Measurements from ENCODE around the gene BRD1. TPM values are rescaled to one million over a fixed set of nuclear protein-coding genes. Genes with fewer than 3 reads are reported as not detected.

Gene BRD1
- 24.8 TPM for polyA plus RNA-seq (2013, experiment 1 of 2; ENCODE audit: insufficient read length)
- 21.0 TPM for polyA plus RNA-seq (2013, experiment 2 of 2; ENCODE audit: insufficient read length)

DNA sequence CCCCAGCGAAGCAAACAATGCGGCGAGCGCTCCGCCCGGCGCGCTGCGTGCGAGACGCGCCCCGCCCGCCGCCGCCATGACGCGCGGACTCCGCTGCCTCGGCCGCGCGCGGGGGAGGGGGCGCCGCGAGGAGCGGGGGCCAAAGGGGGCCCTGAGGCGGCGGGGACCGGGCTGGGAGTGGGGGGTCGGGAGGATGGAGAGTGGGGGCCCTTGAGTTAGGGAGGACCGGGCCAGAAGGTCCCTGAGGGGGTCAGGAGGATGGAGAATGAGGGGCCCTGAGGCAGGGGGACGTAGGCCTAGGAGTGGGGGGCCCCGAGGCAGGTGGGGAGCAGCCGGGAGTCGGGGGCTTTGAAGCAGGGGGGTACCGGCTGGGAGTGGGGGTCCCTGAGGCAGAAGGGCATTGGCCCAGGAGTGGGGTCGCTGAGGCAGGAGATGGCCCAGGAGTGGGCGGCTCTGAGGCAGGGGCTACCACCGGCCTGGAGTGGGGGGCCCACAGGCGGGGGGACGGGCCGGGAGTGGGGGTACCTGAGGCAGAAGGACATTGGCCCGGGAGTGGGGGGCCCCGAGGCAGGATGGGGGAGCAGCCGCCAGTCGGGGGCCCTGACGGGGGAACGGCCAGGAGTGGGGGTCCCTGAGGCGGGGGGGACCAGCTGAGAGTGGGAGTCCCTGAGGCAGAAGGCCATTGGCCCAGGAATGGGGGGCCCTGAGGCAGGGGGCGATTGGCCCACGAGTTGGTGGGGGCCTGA lies at the start of gene BRD1:
TSS of gene BRD1 (minus strand) at position 21 of the 746 bp plus-strand sequence. CDS start 3,556 bp downstream, outside the sequence.
- DNase-seq = peak; percentile 77

GRCh38 chr22:49873228-49873940 lies 45.7 kb upstream of the BRD1 start:
- DNase-seq = no peak

DNA sequence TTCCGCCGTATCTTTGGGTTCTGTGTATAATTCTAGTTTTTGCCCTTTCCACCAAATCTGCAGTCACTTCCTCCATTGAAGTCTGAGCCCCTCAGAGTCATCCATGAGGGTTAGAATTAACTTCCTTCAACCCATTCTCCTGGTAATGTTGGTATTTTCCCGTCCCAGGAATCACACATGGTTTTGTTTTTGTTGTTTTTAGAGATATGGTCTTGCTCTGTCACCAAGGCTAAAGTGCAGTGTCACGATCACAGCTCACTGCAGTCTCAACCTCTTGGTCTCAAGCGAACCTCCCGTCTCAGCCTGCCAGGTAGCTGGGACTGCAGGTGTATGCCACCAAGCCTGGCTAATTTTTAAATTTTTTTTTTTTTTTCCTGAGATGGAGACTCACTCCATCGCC lies 44.7 kb upstream of the BRD1 start:
- DNase-seq = no peak

- DNase-seq = peak; percentile 30
Measured at GRCh38 chr22:49871482-49871881, 43.8 kb upstream of the BRD1 start.

GRCh38 chr22:49869845-49870712 lies 42.4 kb upstream of the BRD1 start:
- DNase-seq = no peak

- DNase-seq = no peak
Measured at GRCh38 chr22:49869086-49869830, 41.6 kb upstream of the BRD1 start.

GRCh38 chr22:49867303-49868265 lies 39.9 kb upstream of the BRD1 start:
- no peak for DNase-seq

- DNase-seq = no peak
Measured at GRCh38 chr22:49866646-49867045, 39.0 kb upstream of the BRD1 start.

DNA sequence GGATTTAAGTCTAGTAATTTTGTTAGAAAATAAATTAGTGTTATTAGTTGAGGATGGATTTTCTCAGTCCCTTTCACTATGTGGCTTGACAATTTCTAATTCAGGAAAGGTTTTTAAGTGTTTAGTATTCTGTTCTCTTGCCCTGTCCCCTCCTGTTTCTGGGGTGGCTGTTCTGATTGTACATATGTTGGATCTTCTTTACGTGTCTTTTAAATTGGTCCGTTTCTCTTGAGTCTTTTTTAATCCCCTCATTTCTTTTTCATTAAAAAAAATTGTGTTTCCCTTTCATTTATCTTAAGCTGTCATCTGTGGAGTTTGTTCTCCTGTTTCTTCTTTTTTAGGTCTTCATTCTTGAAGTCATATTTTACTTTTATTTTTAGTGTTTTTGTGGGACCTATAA lies 38.5 kb upstream of the BRD1 start:
- DNase-seq = no peak

GRCh38 chr22:49865156-49865555 lies 37.5 kb upstream of the BRD1 start:
- no peak for DNase-seq

DNA sequence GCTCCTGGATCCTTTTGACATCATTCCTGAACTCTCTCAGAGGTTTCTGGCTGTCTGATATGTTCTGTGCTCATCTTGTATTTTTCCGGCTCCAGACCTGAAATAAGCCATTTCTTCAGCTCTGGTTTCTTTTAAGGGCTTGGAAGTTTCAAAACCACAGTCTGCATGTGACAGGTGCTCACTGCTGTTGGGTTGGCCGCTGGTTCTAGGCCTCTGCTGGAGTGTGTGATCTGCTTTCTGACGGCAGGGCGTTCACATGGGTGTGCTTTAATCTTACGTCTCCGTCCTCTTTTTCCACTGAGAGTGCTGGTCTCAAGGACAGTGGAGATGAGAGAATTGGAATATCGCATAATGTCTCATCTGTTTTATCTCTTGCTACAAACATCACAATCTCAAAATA lies 36.3 kb upstream of the BRD1 start:
- no peak for DNase-seq

- no peak for DNase-seq
Measured at GRCh38 chr22:49862496-49862776, 34.8 kb upstream of the BRD1 start.

GRCh38 chr22:49861642-49862495 lies 34.2 kb upstream of the BRD1 start:
- no peak for DNase-seq

GRCh38 chr22:49858827-49859226 lies 31.2 kb upstream of the BRD1 start:
- DNase-seq = no peak

- no peak for DNase-seq
Measured at GRCh38 chr22:49856766-49857618, 29.3 kb upstream of the BRD1 start.

- DNase-seq = no peak
Measured at GRCh38 chr22:49856343-49856742, 28.7 kb upstream of the BRD1 start.

GRCh38 chr22:49855251-49855911 lies 27.7 kb upstream of the BRD1 start:
- no peak for DNase-seq

DNA sequence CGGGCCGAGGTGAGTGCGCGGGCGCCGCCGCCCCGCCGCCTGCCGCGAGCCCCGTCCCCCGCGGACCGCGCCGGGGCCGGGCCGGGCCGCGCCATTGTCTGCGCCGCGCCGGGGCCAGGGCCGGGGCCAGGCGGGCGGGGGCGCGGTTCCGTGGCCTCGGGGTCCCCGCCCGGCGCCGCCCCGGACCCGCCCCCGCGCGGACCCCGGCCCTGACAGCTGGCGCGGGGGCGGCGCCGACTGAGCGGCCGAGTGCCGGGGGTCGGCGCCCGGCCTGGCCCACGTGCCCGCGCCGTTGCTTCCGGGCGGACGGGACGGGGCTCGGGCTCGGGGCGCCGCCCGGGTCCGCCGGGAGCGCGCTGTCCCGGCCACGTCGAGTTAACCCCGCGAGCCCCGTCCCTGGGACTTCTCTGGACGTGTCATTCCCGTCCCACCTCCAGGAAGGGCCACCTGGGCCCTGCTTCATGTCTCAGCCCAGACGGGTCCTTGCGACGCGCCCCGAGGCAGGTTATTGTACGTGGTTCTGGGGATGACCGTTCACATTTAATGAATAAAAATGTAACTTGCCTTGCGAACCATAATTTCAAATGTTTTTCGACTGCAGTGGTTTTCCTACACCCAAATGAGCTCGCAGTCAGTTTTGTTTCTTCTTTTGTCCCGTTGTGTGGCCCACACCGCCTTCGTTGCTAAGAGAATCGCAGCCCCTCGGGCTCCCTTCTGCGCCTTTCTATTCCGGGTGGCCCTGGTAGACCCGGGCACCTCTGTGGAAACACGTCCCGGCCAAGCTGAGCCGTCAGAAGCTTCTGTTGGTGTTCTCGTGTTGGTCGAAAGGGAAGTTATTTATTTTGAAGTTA lies 26.5 kb upstream of the BRD1 start:
- peak; percentile 20 for DNase-seq
